ENCODE results near the gene TENM4.
"Not testable (repeated sequence)": the region's sequence is repeated elsewhere in the genome, so short reads cannot be mapped to it uniquely, and the experiment has no call there.

TENM4 gene

GRCh38 chr11:78886616-78887015 lies 554.2 kb downstream of the TENM4 start:
- no peaks in the 10 kb centered on the region for H3K4me1 ChIP-seq (ENCODE audit: control insufficient read depth in 2 of 2, insufficient read depth in 2 of 2, low read length in 2 of 2)
- H3K4me3 ChIP-seq (ENCODE audit: low read length in 2 of 2) = no peak overlapping the region
- no peak overlapping the region for H3K9ac ChIP-seq (ENCODE audit: low read depth in 1 of 2, low read length in 2 of 2)
- H3K9me3 ChIP-seq (ENCODE audit: control insufficient read depth in 2 of 2, low read length in 2 of 2) = no peaks in the 10 kb centered on the region
- H3K27ac ChIP-seq (ENCODE audit: low read depth in 2 of 2, low read length in 2 of 2) = no peak overlapping the region
- H3K27me3 ChIP-seq (ENCODE audit: control insufficient read depth in 2 of 2, insufficient read depth in 2 of 2, low read length in 2 of 2) = no peaks in the 10 kb centered on the region
- H3K36me3 ChIP-seq (ENCODE audit: control insufficient read depth in 2 of 2, insufficient read depth in 2 of 2, low read length in 2 of 2) = no peaks in the 10 kb centered on the region

- no peaks in the 10 kb centered on the region for H3K36me3 ChIP-seq (ENCODE audit: control insufficient read depth in 2 of 2, insufficient read depth in 2 of 2, low read length in 2 of 2)
- H3K9me3 ChIP-seq (ENCODE audit: control insufficient read depth in 2 of 2, low read length in 2 of 2) = no peaks in the 10 kb centered on the region
- no peaks in the 10 kb centered on the region for H3K4me1 ChIP-seq (ENCODE audit: control insufficient read depth in 2 of 2, insufficient read depth in 2 of 2, low read length in 2 of 2)
- H3K27me3 ChIP-seq (ENCODE audit: control insufficient read depth in 2 of 2, insufficient read depth in 2 of 2, low read length in 2 of 2) = no peaks in the 10 kb centered on the region
- H3K4me3 ChIP-seq (ENCODE audit: low read length in 2 of 2) = no peak overlapping the region
- no peak overlapping the region for H3K9ac ChIP-seq (ENCODE audit: low read depth in 1 of 2, low read length in 2 of 2)
- no peak overlapping the region for H3K27ac ChIP-seq (ENCODE audit: low read depth in 2 of 2, low read length in 2 of 2)
These were observed 556.1 kb downstream of the TENM4 start for GRCh38 chr11:78884761-78885160.

DNA sequence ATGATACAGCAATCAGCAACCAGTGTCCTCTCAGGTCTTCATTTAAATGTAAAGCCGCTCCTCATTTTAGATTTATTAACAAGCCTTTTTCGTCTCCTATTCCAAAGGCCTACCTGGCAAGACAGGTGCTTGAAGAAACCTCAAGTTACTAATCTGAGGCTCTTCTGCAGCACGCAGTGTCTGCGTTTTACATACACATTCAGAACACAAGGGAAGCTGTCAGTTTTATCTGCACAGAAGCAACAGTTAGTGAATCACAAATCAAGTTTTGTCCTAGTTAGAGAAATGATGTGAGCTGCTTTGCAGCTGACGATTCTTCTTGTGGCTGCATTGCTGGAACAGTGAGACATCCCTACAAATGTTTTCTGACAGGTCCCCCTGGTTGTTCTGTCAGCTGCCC lies 557.3 kb downstream of the TENM4 start:
- Histone ChIP-seq H3K36me3 (ENCODE audit: control insufficient read depth in 2 of 2, insufficient read depth in 2 of 2, low read length in 2 of 2) (no peaks in the 10 kb centered on the region), H3K9ac (ENCODE audit: low read depth in 1 of 2, low read length in 2 of 2) (no peak overlapping the region), H3K9me3 (ENCODE audit: control insufficient read depth in 2 of 2, low read length in 2 of 2) (no peaks in the 10 kb centered on the region), H3K4me3 (ENCODE audit: low read length in 2 of 2) (no peak overlapping the region), H3K27ac (ENCODE audit: low read depth in 2 of 2, low read length in 2 of 2) (no peak overlapping the region), H3K27me3 (ENCODE audit: control insufficient read depth in 2 of 2, insufficient read depth in 2 of 2, low read length in 2 of 2) (no peaks in the 10 kb centered on the region), H3K4me1 (ENCODE audit: control insufficient read depth in 2 of 2, insufficient read depth in 2 of 2, low read length in 2 of 2) (no peaks in the 10 kb centered on the region)

DNA sequence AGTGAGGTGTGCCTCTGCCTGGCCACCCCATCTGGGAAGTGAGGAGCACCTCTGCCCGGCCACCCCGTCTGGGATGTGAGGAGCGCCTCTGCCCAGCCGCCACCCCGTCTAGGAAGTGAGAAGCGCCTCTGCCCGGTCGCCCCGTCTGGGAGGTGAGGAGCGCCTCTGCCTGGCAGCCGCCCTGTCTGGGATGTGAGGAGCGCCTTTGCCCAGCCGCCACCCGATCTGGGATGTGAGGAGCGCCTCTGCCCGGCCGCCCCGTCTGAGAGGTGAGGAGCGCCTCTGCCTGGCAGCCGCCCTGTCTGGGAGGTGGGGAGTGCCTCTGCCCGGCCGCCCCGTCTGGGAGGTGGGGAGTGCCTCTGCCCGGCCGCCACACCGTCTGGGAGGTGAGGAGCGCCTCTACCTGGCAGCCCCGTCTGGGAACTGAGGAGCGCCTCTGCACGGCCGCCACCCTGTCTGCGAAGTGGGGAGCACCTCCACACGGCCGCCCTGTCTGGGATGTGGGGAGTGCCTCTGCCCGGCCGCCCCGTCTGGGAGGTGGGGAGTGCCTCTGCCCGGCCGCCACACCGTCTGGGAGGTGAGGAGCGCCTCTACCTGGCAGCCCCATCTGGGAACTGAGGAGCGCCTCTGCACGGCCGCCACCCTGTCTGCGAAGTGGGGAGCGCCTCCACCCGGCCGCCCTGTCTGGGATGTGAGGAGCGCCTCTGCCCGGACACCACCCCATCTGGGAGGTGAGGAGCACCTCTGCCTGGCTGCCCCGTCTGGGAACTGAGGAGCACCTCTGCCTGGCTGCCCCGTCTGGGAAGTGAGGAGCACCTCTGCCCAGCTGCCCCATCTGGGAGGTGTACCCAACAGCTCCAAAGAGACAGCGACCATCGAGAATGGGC lies 561.5 kb downstream of the TENM4 start:
- H3K4me1 ChIP-seq (ENCODE audit: control insufficient read depth in 2 of 2, insufficient read depth in 2 of 2, low read length in 2 of 2); H3K27me3 ChIP-seq (ENCODE audit: control insufficient read depth in 2 of 2, insufficient read depth in 2 of 2, low read length in 2 of 2); H3K36me3 ChIP-seq (ENCODE audit: control insufficient read depth in 2 of 2, insufficient read depth in 2 of 2, low read length in 2 of 2); H3K9me3 ChIP-seq (ENCODE audit: control insufficient read depth in 2 of 2, low read length in 2 of 2); H3K27ac ChIP-seq (ENCODE audit: low read depth in 2 of 2, low read length in 2 of 2); H3K9ac ChIP-seq (ENCODE audit: low read depth in 1 of 2, low read length in 2 of 2); H3K4me3 ChIP-seq (ENCODE audit: low read length in 2 of 2): not testable (repeated sequence)

DNA sequence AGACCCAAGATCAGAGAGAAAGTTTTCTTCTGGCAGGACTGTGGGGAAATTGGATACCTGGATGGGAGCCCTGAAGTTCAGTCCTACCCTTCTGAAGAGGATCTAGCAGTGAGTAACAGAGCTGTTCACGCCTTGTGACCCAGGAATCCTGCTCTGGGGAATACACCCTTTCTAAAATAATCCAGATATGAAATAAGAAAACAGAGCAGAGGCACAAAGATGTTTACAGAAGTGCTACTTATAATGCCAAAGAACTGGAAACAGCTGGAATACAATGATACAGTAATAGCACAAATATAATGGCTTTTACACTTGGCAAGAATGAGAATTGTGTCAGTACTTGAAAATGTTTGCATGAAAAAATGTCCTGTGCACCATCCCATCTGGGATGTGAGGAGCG lies 562.2 kb downstream of the TENM4 start:
- H3K9me3 ChIP-seq (ENCODE audit: control insufficient read depth in 2 of 2, low read length in 2 of 2) = no peaks in the 10 kb centered on the region
- H3K27me3 ChIP-seq (ENCODE audit: control insufficient read depth in 2 of 2, insufficient read depth in 2 of 2, low read length in 2 of 2) = no peaks in the 10 kb centered on the region
- H3K4me1 ChIP-seq (ENCODE audit: control insufficient read depth in 2 of 2, insufficient read depth in 2 of 2, low read length in 2 of 2) = no peaks in the 10 kb centered on the region

DNA sequence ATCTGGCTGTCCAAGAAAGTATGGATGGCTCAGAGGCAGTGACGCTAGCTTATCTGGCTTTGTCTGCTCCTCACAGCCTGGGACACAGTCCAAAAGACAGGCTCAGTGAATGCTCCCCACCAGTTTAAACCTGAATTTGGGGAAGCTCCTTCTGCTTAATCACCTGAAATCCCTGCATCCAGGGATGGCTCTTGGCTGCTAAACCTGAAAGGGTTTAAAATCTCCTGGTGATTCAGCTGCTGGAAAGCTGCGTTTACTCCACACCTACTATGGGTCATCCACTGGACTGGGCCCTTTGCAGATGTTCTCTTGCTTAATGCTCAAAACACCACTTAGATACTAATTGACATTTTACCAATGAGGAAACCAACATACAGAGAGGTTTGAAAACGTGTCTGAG lies 564.2 kb downstream of the TENM4 start:
- Histone ChIP-seq H3K4me3 (ENCODE audit: low read length in 2 of 2) (no peak overlapping the region), H3K4me1 (ENCODE audit: control insufficient read depth in 2 of 2, insufficient read depth in 2 of 2, low read length in 2 of 2) (no peaks in the 10 kb centered on the region), H3K9ac (ENCODE audit: low read depth in 1 of 2, low read length in 2 of 2) (no peak overlapping the region), H3K27me3 (ENCODE audit: control insufficient read depth in 2 of 2, insufficient read depth in 2 of 2, low read length in 2 of 2) (no peaks in the 10 kb centered on the region), H3K9me3 (ENCODE audit: control insufficient read depth in 2 of 2, low read length in 2 of 2) (no peaks in the 10 kb centered on the region), H3K27ac (ENCODE audit: low read depth in 2 of 2, low read length in 2 of 2) (no peak overlapping the region), H3K36me3 (ENCODE audit: control insufficient read depth in 2 of 2, insufficient read depth in 2 of 2, low read length in 2 of 2) (no peaks in the 10 kb centered on the region)

More for the DNA sequence above, 562.2 kb downstream of the TENM4 start:
- Histone ChIP-seq H3K9ac (ENCODE audit: low read depth in 1 of 2, low read length in 2 of 2) (no peak overlapping the region), H3K36me3 (ENCODE audit: control insufficient read depth in 2 of 2, insufficient read depth in 2 of 2, low read length in 2 of 2) (no peaks in the 10 kb centered on the region), H3K27ac (ENCODE audit: low read depth in 2 of 2, low read length in 2 of 2) (no peak overlapping the region), H3K4me3 (ENCODE audit: low read length in 2 of 2) (no peak overlapping the region)

GRCh38 chr11:78870655-78871054 lies 570.2 kb downstream of the TENM4 start:
- Histone ChIP-seq H3K27me3 (ENCODE audit: control insufficient read depth in 2 of 2, insufficient read depth in 2 of 2, low read length in 2 of 2) (no peaks in the 10 kb centered on the region), H3K27ac (ENCODE audit: low read depth in 2 of 2, low read length in 2 of 2) (no peak overlapping the region), H3K4me1 (ENCODE audit: control insufficient read depth in 2 of 2, insufficient read depth in 2 of 2, low read length in 2 of 2) (no peaks in the 10 kb centered on the region), H3K36me3 (ENCODE audit: control insufficient read depth in 2 of 2, insufficient read depth in 2 of 2, low read length in 2 of 2) (no peaks in the 10 kb centered on the region), H3K9me3 (ENCODE audit: control insufficient read depth in 2 of 2, low read length in 2 of 2) (no peaks in the 10 kb centered on the region), H3K9ac (ENCODE audit: low read depth in 1 of 2, low read length in 2 of 2) (no peak overlapping the region), H3K4me3 (ENCODE audit: low read length in 2 of 2) (no peak overlapping the region)

DNA sequence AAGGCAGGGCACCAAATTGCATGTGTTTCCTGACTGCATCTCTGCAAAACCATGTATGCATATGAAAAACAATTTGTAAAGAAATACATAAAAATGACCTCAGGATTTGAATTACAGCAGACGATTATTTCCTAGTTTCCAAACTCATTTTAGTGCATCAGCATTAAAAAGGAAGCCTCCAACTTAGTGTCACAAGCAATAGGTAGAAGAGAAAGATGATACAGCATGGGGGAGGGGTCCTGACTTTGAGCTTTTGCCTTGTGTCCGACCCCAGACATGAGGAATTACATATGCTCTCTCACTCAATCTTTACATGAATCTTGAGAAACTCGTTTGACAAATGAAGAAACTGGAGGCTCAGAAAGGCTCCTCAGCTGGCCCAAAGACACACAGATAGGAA lies 571.5 kb downstream of the TENM4 start:
- no peaks in the 10 kb centered on the region for H3K4me1 ChIP-seq (ENCODE audit: control insufficient read depth in 2 of 2, insufficient read depth in 2 of 2, low read length in 2 of 2)
- no peak overlapping the region for H3K27ac ChIP-seq (ENCODE audit: low read depth in 2 of 2, low read length in 2 of 2)
- no peaks in the 10 kb centered on the region for H3K36me3 ChIP-seq (ENCODE audit: control insufficient read depth in 2 of 2, insufficient read depth in 2 of 2, low read length in 2 of 2)
- H3K9ac ChIP-seq (ENCODE audit: low read depth in 1 of 2, low read length in 2 of 2) = no peak overlapping the region
- no peaks in the 10 kb centered on the region for H3K27me3 ChIP-seq (ENCODE audit: control insufficient read depth in 2 of 2, insufficient read depth in 2 of 2, low read length in 2 of 2)
- H3K4me3 ChIP-seq (ENCODE audit: low read length in 2 of 2) = no peak overlapping the region
- H3K9me3 ChIP-seq (ENCODE audit: control insufficient read depth in 2 of 2, low read length in 2 of 2) = no peaks in the 10 kb centered on the region

GRCh38 chr11:78868563-78868962 lies 572.3 kb downstream of the TENM4 start:
- no peaks in the 10 kb centered on the region for H3K27me3 ChIP-seq (ENCODE audit: control insufficient read depth in 2 of 2, insufficient read depth in 2 of 2, low read length in 2 of 2)
- no peak overlapping the region for H3K4me3 ChIP-seq (ENCODE audit: low read length in 2 of 2)
- no peaks in the 10 kb centered on the region for H3K4me1 ChIP-seq (ENCODE audit: control insufficient read depth in 2 of 2, insufficient read depth in 2 of 2, low read length in 2 of 2)
- H3K36me3 ChIP-seq (ENCODE audit: control insufficient read depth in 2 of 2, insufficient read depth in 2 of 2, low read length in 2 of 2) = no peaks in the 10 kb centered on the region
- no peak overlapping the region for H3K9ac ChIP-seq (ENCODE audit: low read depth in 1 of 2, low read length in 2 of 2)
- H3K9me3 ChIP-seq (ENCODE audit: control insufficient read depth in 2 of 2, low read length in 2 of 2) = no peaks in the 10 kb centered on the region
- no peak overlapping the region for H3K27ac ChIP-seq (ENCODE audit: low read depth in 2 of 2, low read length in 2 of 2)

- Histone ChIP-seq H3K36me3 (ENCODE audit: control insufficient read depth in 2 of 2, insufficient read depth in 2 of 2, low read length in 2 of 2) (no peaks in the 10 kb centered on the region), H3K9ac (ENCODE audit: low read depth in 1 of 2, low read length in 2 of 2) (no peak overlapping the region), H3K27me3 (ENCODE audit: control insufficient read depth in 2 of 2, insufficient read depth in 2 of 2, low read length in 2 of 2) (no peaks in the 10 kb centered on the region), H3K27ac (ENCODE audit: low read depth in 2 of 2, low read length in 2 of 2) (no peak overlapping the region), H3K9me3 (ENCODE audit: control insufficient read depth in 2 of 2, low read length in 2 of 2) (no peaks in the 10 kb centered on the region), H3K4me1 (ENCODE audit: control insufficient read depth in 2 of 2, insufficient read depth in 2 of 2, low read length in 2 of 2) (no peaks in the 10 kb centered on the region), H3K4me3 (ENCODE audit: low read length in 2 of 2) (no peak overlapping the region)
These were observed 580.0 kb downstream of the TENM4 start for GRCh38 chr11:78860720-78861422.

Data from mucosa of rectum (tissue), 2 donors.